IMR-90 (cell line): ENCODE results near the gene CCDC71. TPM values are rescaled to one million over a fixed set of nuclear protein-coding genes. Genes with fewer than 3 reads are reported as not detected.
A peak's percentile ranks its signal among the peaks of the same experiment; 100 is the strongest.

ENCODE experiments used
- ATAC-seq: fragments of 200-7000 bp; cut with Tn5 transposase; 2 replicates; pipeline ENCODE4 v1.9.1; 2020; ENCODE audit warnings: low read depth, mild to moderate bottlenecking, moderate library complexity
- BruUV-seq: library from RNA; stranded (reverse); fragments of 400-500 nt; replicated peaks from 2 replicates; lab custom pipeline; 2021; lab: Mats Ljungman, UMichigan
- CTCF ChIA-PET: fragments of 300-600 bp; formaldehyde crosslinking; extraction: SDS; loops from one replicate; lab custom pipeline; 2021; ENCODE audit warnings: antibody characterized with exemption; lab: Yijun Ruan, JAX
- POLR2A ChIA-PET: fragments of 300-600 bp; sonication (Branson Sonifier 250); formaldehyde crosslinking; loops from one replicate; lab custom pipeline; 2022; ENCODE audit warnings: antibody characterized with exemption; ENCODE audit not compliant: unreplicated experiment; lab: Charles Lee
- DNase-seq: peaks from one replicate; pipeline ENCODE4 v3.0.0; 2013
- H2AFZ ChIP-seq: replicated peaks from 2 replicates; pipeline ENCODE3; 2013; ENCODE audit warnings: low read length, mild to moderate bottlenecking; ENCODE audit not compliant: poor library complexity
- H2AK5ac ChIP-seq: 2 replicates; pipeline ENCODE4 v1.6.1; 2013; ENCODE audit warnings: low read depth, low read length, inconsistent platforms
- H2AK9ac ChIP-seq: replicated peaks from 2 replicates; pipeline ENCODE3; 2013; ENCODE audit warnings: mild to moderate bottlenecking, low read depth, low read length, moderate library complexity; ENCODE audit not compliant: poor library complexity
- H2BK120ac ChIP-seq: 2 replicates; pipeline ENCODE4 v1.6.1; 2013; ENCODE audit warnings: low read depth, low read length, inconsistent platforms
- H2BK15ac ChIP-seq: 3 replicates; pipeline ENCODE4 v1.6.1; 2013; ENCODE audit warnings: low read depth, low read length, inconsistent platforms
- H2BK20ac ChIP-seq: 2 replicates; pipeline ENCODE4 v1.6.1; 2013; ENCODE audit warnings: low read depth, mild to moderate bottlenecking, inconsistent platforms, low read length, moderate library complexity
- H2BK5ac ChIP-seq: 2 replicates; pipeline ENCODE4 v1.6.1; 2013; ENCODE audit warnings: mild to moderate bottlenecking, low read depth, low read length, inconsistent platforms; ENCODE audit not compliant: poor library complexity, severe bottlenecking
- H3K14ac ChIP-seq: replicated peaks from 2 replicates; pipeline ENCODE4 v1.6.1; 2013; ENCODE audit warnings: low read depth, low read length, inconsistent platforms
- H3K18ac ChIP-seq: 2 replicates; pipeline ENCODE4 v1.6.1; 2013; ENCODE audit warnings: low read depth, low read length, control low read depth
- H3K23ac ChIP-seq: 2 replicates; pipeline ENCODE4 v1.6.1; 2013; ENCODE audit warnings: low read depth, low read length, inconsistent platforms
- H3K27ac ChIP-seq: 2 replicates; pipeline ENCODE4 v1.5.1; 2013; ENCODE audit warnings: mild to moderate bottlenecking, control low read depth, low read length; ENCODE audit not compliant: insufficient read depth
- H3K27me3 ChIP-seq: 2 replicates; pipeline ENCODE4 v1.6.1; 2013; ENCODE audit warnings: low read length; ENCODE audit not compliant: control insufficient read depth, insufficient read depth
- H3K36me3 ChIP-seq: 2 replicates; pipeline ENCODE4 v1.6.1; 2013; ENCODE audit warnings: low read length, mixed read lengths; ENCODE audit not compliant: control insufficient read depth, insufficient read depth
- H3K4ac ChIP-seq: 2 replicates; pipeline ENCODE4 v1.6.1; 2013; ENCODE audit warnings: low read depth, low read length, inconsistent platforms
- H3K4me1 ChIP-seq: 2 replicates; pipeline ENCODE4 v1.6.1; 2013; ENCODE audit warnings: low read length, mixed read lengths; ENCODE audit not compliant: control insufficient read depth, insufficient read depth
- H3K4me2 ChIP-seq: 2 replicates; pipeline ENCODE4 v1.6.1; 2013; ENCODE audit warnings: low read depth, mild to moderate bottlenecking, control low read depth, low read length, moderate library complexity
- H3K4me3 ChIP-seq: 2 replicates; pipeline ENCODE4 v1.5.1; 2013; ENCODE audit warnings: low read depth, mild to moderate bottlenecking, control low read depth, low read length, moderate library complexity; ENCODE audit not compliant: insufficient read depth
- H3K56ac ChIP-seq: 2 replicates; pipeline ENCODE4 v1.6.1; 2013; ENCODE audit warnings: low read length, inconsistent platforms; ENCODE audit not compliant: insufficient read depth; ENCODE audit errors: extremely low read depth
- H3K79me1 ChIP-seq, 2 experiments: 2 replicates each; pipeline ENCODE4 v1.6.1; 2013; ENCODE audit warnings: low read length in 2 of 2, inconsistent platforms in 1 of 2, low read depth in 1 of 2
- H3K9ac ChIP-seq: 2 replicates; pipeline ENCODE4 v1.6.1; 2013; ENCODE audit warnings: low read depth, low read length, control low read depth
- H3K9me1 ChIP-seq: 2 replicates; pipeline ENCODE4 v1.6.1; 2013; ENCODE audit warnings: low read length, inconsistent platforms; ENCODE audit not compliant: insufficient read depth
- H3K9me3 ChIP-seq: 2 replicates; pipeline ENCODE4 v1.6.1; 2013; ENCODE audit warnings: low read length; ENCODE audit not compliant: control insufficient read depth, insufficient read depth
- H4K20me1 ChIP-seq: 2 replicates; pipeline ENCODE4 v1.6.1; 2013; ENCODE audit warnings: low read length, inconsistent platforms; ENCODE audit not compliant: insufficient read depth
- H4K5ac ChIP-seq: 2 replicates; pipeline ENCODE4 v1.6.1; 2013; ENCODE audit warnings: mild to moderate bottlenecking, low read depth, low read length, control low read depth
- H4K8ac ChIP-seq, 2 experiments: 2 replicates each; pipeline ENCODE4 v1.6.1; 2013; ENCODE audit warnings: low read depth in 2 of 2, low read length in 2 of 2, control low read depth in 1 of 2, inconsistent platforms in 1 of 2
- H4K91ac ChIP-seq: 2 replicates; pipeline ENCODE4 v1.6.1; 2013; ENCODE audit warnings: low read depth, low read length, inconsistent platforms; ENCODE audit not compliant: insufficient read depth
- BHLHE40 ChIP-seq: fragments of 150-350 bp; IDR thresholded peaks from 2 replicates; pipeline ENCODE4 v1.6.1; 2016; ENCODE audit warnings: mild to moderate bottlenecking, low read depth, low read length
- CEBPB ChIP-seq: IDR thresholded peaks from 2 replicates; pipeline ENCODE4 v1.6.1; 2012; ENCODE audit warnings: low read depth, low read length, improper control_type of control experiment
- CHD1 ChIP-seq: IDR thresholded peaks from 2 replicates; pipeline ENCODE4 v1.6.1; 2012; ENCODE audit warnings: low read depth, low read length, improper control_type of control experiment
- FOS ChIP-seq: fragments of 150-350 bp; IDR thresholded peaks from 2 replicates; pipeline ENCODE4 v1.6.1; 2016; ENCODE audit warnings: low read depth, low read length
- MAFK ChIP-seq: IDR thresholded peaks from 2 replicates; pipeline ENCODE4 v1.6.1; 2012; ENCODE audit warnings: low read depth, low read length, improper control_type of control experiment
- MAZ ChIP-seq: IDR thresholded peaks from 2 replicates; pipeline ENCODE4 v1.6.1; 2012; ENCODE audit warnings: low read depth, mild to moderate bottlenecking, low read length, improper control_type of control experiment, moderate library complexity, borderline replicate concordance
- MXI1 ChIP-seq: IDR thresholded peaks from 2 replicates; pipeline ENCODE4 v1.6.1; 2012; ENCODE audit warnings: low read depth, mild to moderate bottlenecking, low read length, moderate library complexity, borderline replicate concordance
- NFE2L2 ChIP-seq: fragments of 150-350 bp; IDR thresholded peaks from 2 replicates; pipeline ENCODE4 v1.6.1; 2016; ENCODE audit warnings: low read depth, mild to moderate bottlenecking, low read length
- POLR2A ChIP-seq: IDR thresholded peaks from 2 replicates; pipeline ENCODE4 v1.6.1; 2012; ENCODE audit warnings: mild to moderate bottlenecking, low read depth, low read length
- RAD21 ChIP-seq: IDR thresholded peaks from 2 replicates; pipeline ENCODE4 v1.6.1; 2012; ENCODE audit warnings: low read length, improper control_type of control experiment
- RCOR1 ChIP-seq: IDR thresholded peaks from 2 replicates; pipeline ENCODE4 v1.6.1; 2012; ENCODE audit warnings: mild to moderate bottlenecking, low read length, improper control_type of control experiment; ENCODE audit not compliant: insufficient replicate concordance
- SMC3 ChIP-seq: fragments of 150-350 bp; IDR thresholded peaks from 2 replicates; pipeline ENCODE4 v1.6.1; 2016; ENCODE audit warnings: low read depth, mild to moderate bottlenecking, antibody characterized with exemption, low read length, moderate library complexity
- WGBS, 2 experiments: methylation state at CpG; one replicate each; pipeline versions ENCODE4 v1.1.5 to v1.1.7; 2013; ENCODE audit warnings: missing lambda C conversion rate in 2 of 2; ENCODE audit not compliant: insufficient read length in 1 of 2; ENCODE audit errors: extremely low coverage in 2 of 2; 5-methylcytosine and 5-hydroxymethylcytosine counted together
- dilution Hi-C: fragments of 300-500 bp; cut with HindIII; formaldehyde crosslinking; loops from one replicate; pipeline ENCODE4 v1.14.3; 2018; ENCODE audit warnings: low sequenced_read_pairs; ENCODE audit not compliant: unreplicated experiment
- in situ Hi-C: fragments of 300-500 bp; cut with MboI; formaldehyde crosslinking; loops from 3 replicates; pipeline ENCODE4 v1.14.3; 2019; ENCODE audit warnings: low sequenced_read_pairs, inconsistent platforms, mixed read lengths
- intact Hi-C: fragments of 100-400 bp; cut with micrococcal nuclease; formaldehyde crosslinking; loops from 2 replicates; pipeline ENCODE4 v1.10.0; 2022
- polyA plus RNA-seq, 3 experiments: library from polyadenylated mRNA; depleted of rRNA; stranded (reverse); fragments of >200 nt; gene quantifications; 2 replicates each; pipeline ENCODE4 v1.2.3, GENCODE V29; 2012; ENCODE audit warnings: low replicate concordance in 1 of 3
- total RNA-seq: library from RNA; depleted of rRNA; stranded (reverse); fragments of >200 nt; gene quantifications from 2 replicates; pipeline ENCODE4 v1.2.3, GENCODE V29; 2012
- TF ChIP-seq, protein P1 (sequence below): fragments of 150-350 bp; IDR thresholded peaks from 2 replicates; pipeline ENCODE4 v1.6.1; 2016; ENCODE audit warnings: low read depth, mild to moderate bottlenecking, low read length, moderate library complexity, borderline replicate concordance
- TF ChIP-seq, protein P2 (sequence below): conservative IDR thresholded peaks from 2 replicates; pipeline ENCODE4 v1.5.1; 2012; ENCODE audit warnings: mild to moderate bottlenecking, low read depth, low read length, improper control_type of control experiment
- TF ChIP-seq, protein P3 (sequence below): fragments of 150-350 bp; IDR thresholded peaks from 2 replicates; pipeline ENCODE4 v1.6.1; 2017; ENCODE audit warnings: mild to moderate bottlenecking, antibody characterized with exemption, low read length, low read depth

The CCDC71 gene
- total and polyA plus RNA-seq, 2 of the 4 experiments (the other 2 are of a cell fraction) = 29.4 to 35.9 TPM

DNA sequence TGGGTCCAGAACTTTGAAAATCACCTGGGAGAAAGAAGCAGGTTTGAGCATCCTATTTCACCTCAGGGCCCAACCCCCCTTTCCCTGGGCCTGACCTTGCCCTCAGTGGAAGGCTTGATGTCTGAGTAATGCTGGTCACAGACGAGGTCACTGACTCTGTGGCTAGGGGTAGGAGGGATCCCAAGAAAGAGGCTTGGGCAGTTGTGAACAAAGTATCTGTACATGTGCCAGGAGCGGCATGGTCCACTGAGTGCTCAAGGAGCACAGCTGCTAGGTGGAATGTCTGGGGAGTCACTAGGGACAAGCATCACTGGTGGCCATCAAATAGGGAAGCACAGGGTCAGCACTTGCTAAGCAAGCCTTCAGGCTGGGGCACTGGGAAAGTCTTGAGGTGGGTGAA, 7.3 kb downstream of the CCDC71 start:
- BruUV-seq = no TSS peak
- Histone ChIP-seq H2BK120ac (no peak overlapping the region), H4K91ac (no peak overlapping the region), H3K4me1 (no peaks in the 10 kb centered on the region), H3K4me3 (no peak overlapping the region), H4K20me1 (peaks cover 5% of the 10 kb centered on the region; the same call in 1 of the 2 replicates), H4K8ac (no peak overlapping the region), H2AK5ac (no peak overlapping the region), H3K79me1 (peaks cover 20 to 34% of the 10 kb centered on the region in 2 experiments), H2AK9ac (no peak overlapping the region), H2BK20ac (no peak overlapping the region), H2BK15ac (no peak overlapping the region), H3K9ac (no peak overlapping the region), H3K23ac (0 out of 2 replicates have a peak overlapping the region, but pooled peaks have one; percentile 9), H4K5ac (no peak overlapping the region), H3K27ac (no peak overlapping the region), H3K9me1 (peaks cover 11% of the 10 kb centered on the region), H3K4ac (no peak overlapping the region), H3K9me3 (no peaks in the 10 kb centered on the region), H3K18ac (no peak overlapping the region), H3K36me3 (peaks cover 20% of the 10 kb centered on the region), H2BK5ac (no peak overlapping the region), H3K4me2 (no peak overlapping the region), H2AFZ (no peak overlapping the region), H3K56ac (no peak overlapping the region), H3K27me3 (no peaks in the 10 kb centered on the region), H3K14ac (no peak overlapping the region)
- in situ Hi-C loops (loop anchor here (25.0 kb wide), 1 partner anchor 279 kb away; the partner anchor contains the start of gene NICN1), intact Hi-C loops (no loop called here), dilution Hi-C loops (no loop called here)
- DNase-seq (no peak), ATAC-seq (no peak)
- WGBS, 2 experiments = 62% methylated on average over 2 of the region's 2 CpGs; no CpG with 5 or more reads in 1 of the 2 experiments
- ChIA-PET CTCF (interaction anchor here (0.9 kb wide), 1 partner anchor 28 kb away, joined by 3 read pairs; no protein-coding TSS in a partner anchor), POLR2A (interaction anchor here (0.7 kb wide), 1 partner anchor 297 kb away, joined by 3 read pairs; no protein-coding TSS in a partner anchor)
- no peak for TF ChIP-seq SMC3
- no peak for TF ChIP-seq RAD21
- no peak for TF ChIP-seq POLR2A
- no peak for TF ChIP-seq MAFK
- TF ChIP-seq MXI1 = no peak
- no peak for TF ChIP-seq NFE2L2
- TF ChIP-seq MAZ = no peak
- no peak for TF ChIP-seq CEBPB
- TF ChIP-seq RCOR1 = no peak
- TF ChIP-seq, protein P1, sequence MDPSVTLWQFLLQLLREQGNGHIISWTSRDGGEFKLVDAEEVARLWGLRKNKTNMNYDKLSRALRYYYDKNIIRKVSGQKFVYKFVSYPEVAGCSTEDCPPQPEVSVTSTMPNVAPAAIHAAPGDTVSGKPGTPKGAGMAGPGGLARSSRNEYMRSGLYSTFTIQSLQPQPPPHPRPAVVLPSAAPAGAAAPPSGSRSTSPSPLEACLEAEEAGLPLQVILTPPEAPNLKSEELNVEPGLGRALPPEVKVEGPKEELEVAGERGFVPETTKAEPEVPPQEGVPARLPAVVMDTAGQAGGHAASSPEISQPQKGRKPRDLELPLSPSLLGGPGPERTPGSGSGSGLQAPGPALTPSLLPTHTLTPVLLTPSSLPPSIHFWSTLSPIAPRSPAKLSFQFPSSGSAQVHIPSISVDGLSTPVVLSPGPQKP = no peak
- TF ChIP-seq FOS = no peak
- no peak for TF ChIP-seq CHD1
- TF ChIP-seq, protein P2, sequence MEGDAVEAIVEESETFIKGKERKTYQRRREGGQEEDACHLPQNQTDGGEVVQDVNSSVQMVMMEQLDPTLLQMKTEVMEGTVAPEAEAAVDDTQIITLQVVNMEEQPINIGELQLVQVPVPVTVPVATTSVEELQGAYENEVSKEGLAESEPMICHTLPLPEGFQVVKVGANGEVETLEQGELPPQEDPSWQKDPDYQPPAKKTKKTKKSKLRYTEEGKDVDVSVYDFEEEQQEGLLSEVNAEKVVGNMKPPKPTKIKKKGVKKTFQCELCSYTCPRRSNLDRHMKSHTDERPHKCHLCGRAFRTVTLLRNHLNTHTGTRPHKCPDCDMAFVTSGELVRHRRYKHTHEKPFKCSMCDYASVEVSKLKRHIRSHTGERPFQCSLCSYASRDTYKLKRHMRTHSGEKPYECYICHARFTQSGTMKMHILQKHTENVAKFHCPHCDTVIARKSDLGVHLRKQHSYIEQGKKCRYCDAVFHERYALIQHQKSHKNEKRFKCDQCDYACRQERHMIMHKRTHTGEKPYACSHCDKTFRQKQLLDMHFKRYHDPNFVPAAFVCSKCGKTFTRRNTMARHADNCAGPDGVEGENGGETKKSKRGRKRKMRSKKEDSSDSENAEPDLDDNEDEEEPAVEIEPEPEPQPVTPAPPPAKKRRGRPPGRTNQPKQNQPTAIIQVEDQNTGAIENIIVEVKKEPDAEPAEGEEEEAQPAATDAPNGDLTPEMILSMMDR = no peak
- TF ChIP-seq, protein P3, sequence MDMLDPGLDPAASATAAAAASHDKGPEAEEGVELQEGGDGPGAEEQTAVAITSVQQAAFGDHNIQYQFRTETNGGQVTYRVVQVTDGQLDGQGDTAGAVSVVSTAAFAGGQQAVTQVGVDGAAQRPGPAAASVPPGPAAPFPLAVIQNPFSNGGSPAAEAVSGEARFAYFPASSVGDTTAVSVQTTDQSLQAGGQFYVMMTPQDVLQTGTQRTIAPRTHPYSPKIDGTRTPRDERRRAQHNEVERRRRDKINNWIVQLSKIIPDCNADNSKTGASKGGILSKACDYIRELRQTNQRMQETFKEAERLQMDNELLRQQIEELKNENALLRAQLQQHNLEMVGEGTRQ = no peak
- TF ChIP-seq BHLHE40 = no peak
